AG09309 (cell line): Measurements from ENCODE around the gene VCP.

Experiments used
- DNase-seq: peaks from one replicate; pipeline ENCODE4 v3.0.0-alpha.2; 2010; ENCODE audit warnings: low read depth
- H3K4me3 ChIP-seq: 2 replicates; pipeline ENCODE4 v1.5.1; 2011; ENCODE audit warnings: mild to moderate bottlenecking, low read depth, low read length, moderate library complexity; ENCODE audit not compliant: control insufficient read depth
- TF ChIP-seq, protein P1 (sequence below): IDR thresholded peaks from 2 replicates; pipeline ENCODE4 v1.5.1; 2011; ENCODE audit warnings: mild to moderate bottlenecking, low read depth, low read length, inconsistent platforms; ENCODE audit not compliant: insufficient read depth, control insufficient read depth; ENCODE audit errors: missing control alignments

Gene VCP

DNA sequence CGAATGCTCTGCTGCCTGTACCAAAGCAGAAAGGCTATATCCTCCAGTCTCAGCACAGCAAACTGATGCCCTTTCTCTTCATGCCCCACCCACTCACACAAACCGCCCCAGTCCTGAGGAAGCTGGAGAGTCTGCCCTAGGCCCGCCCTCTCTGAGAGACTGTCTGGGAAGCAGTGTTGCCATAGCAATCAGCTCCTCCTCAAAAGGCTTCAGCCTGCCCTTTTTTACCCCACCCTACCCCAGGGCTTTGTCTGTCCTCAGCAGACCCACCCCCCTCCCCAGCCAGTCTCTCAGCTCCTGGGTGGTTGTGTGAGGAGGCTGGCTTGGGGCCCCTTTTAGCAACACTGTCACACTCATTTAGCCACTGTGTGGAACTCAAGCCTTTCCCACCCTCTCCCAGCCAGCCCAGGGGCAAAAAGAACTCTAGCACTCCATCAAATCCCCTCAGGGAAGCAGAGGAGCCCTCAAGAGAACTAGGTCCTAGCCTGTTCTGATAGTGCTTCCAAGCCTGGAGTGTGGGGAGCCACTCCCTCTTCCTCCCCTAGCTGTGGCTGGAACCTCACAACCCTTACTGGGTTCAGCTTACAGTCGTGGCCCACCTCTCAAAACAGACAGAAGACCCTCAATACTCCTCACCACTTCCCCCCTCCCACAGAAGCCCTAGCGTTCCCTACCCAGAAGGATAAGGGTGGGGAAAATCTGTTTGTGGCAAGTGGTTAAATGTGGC is 41.9 kb upstream of the VCP start:
- TF ChIP-seq, protein P1, sequence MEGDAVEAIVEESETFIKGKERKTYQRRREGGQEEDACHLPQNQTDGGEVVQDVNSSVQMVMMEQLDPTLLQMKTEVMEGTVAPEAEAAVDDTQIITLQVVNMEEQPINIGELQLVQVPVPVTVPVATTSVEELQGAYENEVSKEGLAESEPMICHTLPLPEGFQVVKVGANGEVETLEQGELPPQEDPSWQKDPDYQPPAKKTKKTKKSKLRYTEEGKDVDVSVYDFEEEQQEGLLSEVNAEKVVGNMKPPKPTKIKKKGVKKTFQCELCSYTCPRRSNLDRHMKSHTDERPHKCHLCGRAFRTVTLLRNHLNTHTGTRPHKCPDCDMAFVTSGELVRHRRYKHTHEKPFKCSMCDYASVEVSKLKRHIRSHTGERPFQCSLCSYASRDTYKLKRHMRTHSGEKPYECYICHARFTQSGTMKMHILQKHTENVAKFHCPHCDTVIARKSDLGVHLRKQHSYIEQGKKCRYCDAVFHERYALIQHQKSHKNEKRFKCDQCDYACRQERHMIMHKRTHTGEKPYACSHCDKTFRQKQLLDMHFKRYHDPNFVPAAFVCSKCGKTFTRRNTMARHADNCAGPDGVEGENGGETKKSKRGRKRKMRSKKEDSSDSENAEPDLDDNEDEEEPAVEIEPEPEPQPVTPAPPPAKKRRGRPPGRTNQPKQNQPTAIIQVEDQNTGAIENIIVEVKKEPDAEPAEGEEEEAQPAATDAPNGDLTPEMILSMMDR = no peak
- peak; percentile 86 for DNase-seq

DNA sequence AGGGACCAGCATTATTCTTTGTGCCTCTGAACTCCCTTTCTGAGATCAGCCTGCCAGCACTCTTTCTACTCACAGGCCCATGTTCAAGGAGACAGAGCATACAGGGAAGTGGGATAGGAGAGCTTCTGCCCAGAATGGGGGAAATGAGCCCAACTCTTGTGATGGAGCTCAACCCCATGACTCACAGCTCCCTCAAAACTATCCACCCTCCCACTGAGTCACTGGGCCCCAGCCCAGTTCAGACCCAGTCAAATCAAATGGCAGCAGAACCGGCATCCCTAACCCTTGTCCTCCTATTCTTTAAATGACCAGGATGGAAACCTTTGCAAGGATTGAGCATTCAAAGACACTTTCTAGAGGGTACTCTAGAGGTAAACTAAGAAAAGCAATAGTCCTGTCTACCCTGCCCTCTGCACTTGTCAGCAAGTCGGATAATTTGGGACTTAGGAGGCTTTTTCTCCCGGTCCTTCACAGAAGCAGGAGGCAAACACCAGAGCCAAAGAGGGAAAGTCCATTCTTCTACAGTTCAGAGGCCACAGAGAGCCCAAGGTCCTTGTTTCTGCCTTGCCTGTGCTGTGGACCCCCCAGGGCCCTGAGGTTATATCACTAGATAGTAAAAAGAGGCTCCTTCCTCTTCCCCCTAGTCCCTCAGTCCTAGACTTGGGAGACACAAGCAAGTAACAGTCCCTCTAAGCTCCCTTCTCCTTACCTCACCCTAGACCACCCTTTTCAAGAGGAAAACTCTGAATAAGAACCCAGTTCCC is 40.0 kb upstream of the VCP start:
- TF ChIP-seq, protein P1 = no peak
- H3K4me3 ChIP-seq = peak overlapping the region; percentile 42; the same call in 1 of the 2 replicates
- no peak for DNase-seq

More for the DNA sequence above, 41.9 kb upstream of the VCP start:
- H3K4me3 ChIP-seq = peak overlapping the region; percentile 71

DNA sequence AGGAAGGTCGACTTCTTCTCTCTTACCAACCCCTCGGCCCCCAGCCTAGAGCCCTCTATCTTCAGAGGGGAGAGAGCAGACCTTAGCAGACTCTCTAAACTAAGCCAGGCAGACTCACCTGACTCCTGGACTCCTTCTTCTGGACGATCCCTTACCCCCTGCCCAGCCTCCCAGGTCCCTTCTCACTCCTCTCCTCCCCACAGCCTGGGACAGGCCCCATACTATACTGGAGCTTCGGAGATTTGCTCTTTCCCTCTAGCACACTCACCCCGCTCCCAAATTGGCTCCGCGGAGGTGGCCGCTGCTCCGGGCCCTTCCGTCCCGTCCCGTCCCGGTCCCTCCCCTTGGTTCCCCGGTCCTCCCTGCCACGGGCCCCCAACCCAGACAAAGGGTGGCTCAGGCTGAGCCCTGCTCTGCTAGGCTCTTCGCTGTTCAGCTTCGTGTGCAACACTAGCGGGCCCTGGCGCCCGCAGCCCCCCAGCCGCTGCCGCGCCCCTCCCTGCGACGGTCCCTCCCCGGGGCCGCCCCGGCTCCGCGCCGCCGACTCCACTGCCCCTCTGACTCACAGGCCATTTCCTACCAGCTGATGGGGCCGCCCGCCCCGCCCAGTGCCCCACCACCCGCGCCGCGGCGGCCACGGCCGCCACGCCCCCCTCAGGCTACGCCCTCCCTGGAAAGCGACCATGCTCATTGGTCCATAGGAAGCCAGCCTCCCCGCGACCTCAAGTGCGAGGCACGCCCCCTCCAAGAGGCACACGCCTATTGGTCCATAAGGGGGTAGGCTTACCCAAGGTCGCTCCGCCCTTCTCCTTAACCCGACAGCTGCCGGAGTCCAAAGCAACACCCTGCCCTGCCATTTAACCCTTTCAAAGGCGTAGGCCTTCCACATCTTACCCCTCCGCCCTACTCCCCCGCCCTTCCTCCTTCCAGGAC is 38.8 kb upstream of the VCP start:
- peak overlapping the region; percentile 94 for H3K4me3 ChIP-seq
- TF ChIP-seq, protein P1 = no peak
- peak; percentile 95 for DNase-seq

DNA sequence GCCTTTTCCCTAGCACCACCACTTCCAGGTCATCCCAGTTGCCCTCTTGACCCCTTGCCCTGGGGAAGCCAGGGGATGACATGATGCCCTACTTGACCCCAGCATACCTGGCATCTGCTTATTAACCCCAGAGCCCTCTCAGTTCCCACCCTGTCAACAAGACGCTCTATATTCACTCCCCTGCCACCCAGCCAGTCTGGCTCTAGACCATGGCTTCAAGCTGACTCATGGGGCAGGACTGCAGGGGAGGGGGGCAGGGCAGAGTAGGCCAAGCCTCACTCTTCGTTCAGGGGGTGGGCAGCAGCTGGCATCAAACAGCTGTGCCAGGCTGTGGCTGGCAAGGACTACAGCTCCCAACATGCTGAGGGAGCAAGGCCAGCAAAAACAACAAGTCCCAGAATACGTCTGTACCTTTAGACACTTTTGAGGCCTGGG is 37.9 kb upstream of the VCP start:
- DNase-seq = no peak
- TF ChIP-seq, protein P1 = no peak
- H3K4me3 ChIP-seq = peak overlapping the region; percentile 94

DNA sequence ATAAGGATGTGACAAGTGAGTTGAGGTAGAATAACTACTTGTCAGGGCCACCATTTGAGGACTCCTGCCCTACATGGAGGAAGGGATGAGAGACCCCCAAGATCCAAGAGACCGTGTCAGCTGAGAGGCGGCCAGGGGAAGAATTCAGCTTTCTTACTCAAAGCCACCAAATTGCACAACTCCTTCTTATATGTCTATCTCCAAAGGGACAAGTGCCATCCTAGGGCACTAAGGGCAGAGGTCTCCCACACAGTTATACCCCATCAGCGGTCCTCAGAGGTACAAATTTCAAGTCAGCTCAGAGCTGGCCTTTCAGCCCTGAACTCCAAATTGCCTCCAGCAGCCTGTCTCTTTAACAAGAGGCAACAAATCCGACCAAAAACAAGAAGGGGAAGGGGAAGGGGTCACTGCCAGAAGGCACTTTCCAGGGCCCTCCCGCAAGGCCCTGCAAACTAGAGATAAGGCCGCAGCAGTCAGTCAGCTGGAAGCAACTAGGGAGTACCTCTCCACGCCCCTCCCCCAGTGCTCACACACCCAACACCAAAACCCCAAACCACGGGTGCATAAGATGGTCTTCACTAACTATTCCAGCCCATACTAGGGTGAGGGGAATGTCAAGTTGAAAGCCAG is 36.6 kb upstream of the VCP start:
- H3K4me3 ChIP-seq = no peak overlapping the region
- TF ChIP-seq, protein P1 = no peak
- no peak for DNase-seq

DNA sequence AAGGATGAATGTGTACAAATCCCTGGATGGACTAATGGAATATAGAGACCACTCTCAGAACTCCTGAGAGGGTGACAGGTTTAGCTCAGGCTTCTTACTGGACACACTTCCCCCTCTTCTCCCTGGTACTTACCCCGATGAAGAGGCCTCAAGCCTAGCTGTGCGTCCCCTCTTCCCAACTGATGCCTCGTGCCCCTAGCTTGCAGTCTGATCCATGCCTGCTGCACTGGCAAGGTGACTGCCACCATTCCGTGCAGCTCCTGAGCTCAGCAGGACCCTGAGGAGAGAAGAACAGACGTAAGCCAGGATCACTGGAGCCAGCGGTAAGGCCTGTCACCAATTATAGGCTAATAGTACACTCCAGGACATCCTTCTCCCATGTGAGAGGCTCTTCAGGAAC is 36.0 kb upstream of the VCP start:
- DNase-seq = no peak
- H3K4me3 ChIP-seq = no peak overlapping the region
- TF ChIP-seq, protein P1 = no peak
